Caki2 (cell line): ENCODE data around the gene FHIT. TPM values are rescaled to one million over a fixed set of nuclear protein-coding genes. Genes with fewer than 3 reads are reported as not detected.

Experiments
- DNase-seq: peaks from one replicate; pipeline ENCODE4 v3.0.0-alpha.2; 2015; ENCODE audit warnings: low read depth
- in situ Hi-C: cut with HindIII; loops from 2 replicates; pipeline ENCODE4 v1.10.0; 2016; ENCODE audit warnings: low sequenced_read_pairs, low pct_unique_long_range_greater_than_20kb, mixed read lengths
- total RNA-seq: library from RNA; depleted of rRNA; stranded (reverse); fragments of >200 nt; shearing (Covaris generic); gene quantifications from 2 replicates; pipeline ENCODE4 v1.2.3, GENCODE V29; 2014; ENCODE audit warnings: low replicate concordance

The FHIT gene
- total RNA-seq, 1 experiment from 2014 or later, result 4.8 TPM

DNA sequence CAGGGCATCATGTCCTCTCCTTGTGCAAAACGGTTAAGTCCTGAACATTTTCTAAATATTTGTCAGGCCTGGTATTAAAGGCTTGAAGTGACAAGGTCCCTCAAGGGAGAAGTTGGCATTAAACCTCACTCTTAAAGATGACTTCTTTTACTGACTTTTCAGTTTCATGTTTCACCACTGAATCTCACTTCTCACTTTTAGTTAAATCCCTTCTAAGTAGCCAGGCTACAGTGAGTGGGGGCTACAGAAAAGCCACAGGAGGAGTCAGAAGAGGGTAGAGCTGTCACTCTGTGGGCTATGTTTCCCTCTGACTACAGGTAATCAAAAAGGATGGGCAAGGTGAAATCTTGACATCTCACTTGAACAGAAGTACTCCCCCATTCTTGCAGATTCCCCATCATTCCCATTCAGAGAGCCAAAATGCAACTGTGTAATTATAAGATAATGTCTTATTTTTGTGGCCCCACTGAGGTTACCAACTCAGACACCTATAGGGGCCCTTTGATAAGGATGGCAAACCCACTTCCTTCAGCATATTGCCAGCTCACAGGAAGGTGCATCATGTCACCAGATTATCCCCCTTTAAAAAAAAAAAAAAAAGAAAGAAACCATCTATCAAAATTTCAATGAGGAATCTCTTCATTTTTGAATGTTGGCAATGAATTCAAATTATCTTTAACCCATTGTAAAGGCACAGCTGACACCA, 1411.3 kb downstream of the FHIT start:
- DNase-seq, result no peak
- in situ Hi-C loops, result no loop called here

- DNase-seq, result no peak
- in situ Hi-C loops, result no loop called here
Measured at GRCh38 chr3:59839283-59839682, 1412.0 kb downstream of the FHIT start.

DNA sequence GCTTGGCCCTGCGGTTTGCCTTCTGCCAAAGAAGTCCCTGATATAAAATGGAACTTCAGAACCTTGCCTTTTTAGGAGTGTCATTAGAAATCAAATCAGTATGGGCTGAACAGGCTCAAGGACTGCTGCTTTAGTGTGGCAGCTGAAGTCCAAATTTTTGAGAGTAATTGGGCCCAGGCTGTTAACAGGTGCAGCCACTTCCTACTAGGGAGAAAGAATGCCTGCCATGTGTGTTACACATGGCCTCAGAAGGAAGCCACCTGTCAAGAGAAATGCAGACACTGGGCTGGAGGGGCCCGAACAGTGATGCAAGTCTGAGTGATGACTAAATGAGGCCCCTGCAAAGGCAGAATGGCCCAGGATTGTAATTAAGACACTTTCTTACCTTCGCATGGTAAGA, 1414.7 kb downstream of the FHIT start:
- no peak for DNase-seq

DNA sequence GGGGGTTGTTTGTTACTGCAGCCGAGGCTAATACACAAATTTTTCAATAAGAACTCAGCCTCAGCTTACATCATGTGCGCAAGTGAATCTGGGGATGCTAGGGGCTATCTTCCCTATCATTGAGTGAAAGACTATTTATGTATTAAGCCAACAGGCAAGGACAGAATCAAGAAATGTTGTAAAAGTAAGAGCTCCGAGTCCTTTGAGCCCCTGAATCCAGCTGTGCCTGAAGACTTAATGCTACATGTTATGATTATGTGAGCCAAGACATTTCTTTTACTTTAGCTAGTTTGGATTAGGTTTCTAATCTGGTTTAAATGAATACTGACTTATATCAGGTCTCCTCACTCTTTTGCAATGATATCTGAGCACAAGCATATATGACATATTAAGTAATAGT, 1418.5 kb downstream of the FHIT start:
- in situ Hi-C loops, result no loop called here
- DNase-seq, result no peak

More for the DNA sequence above, 1414.7 kb downstream of the FHIT start:
- in situ Hi-C loops, result no loop called here

- DNase-seq, result no peak
- in situ Hi-C loops, result no loop called here
Measured at GRCh38 chr3:59832241-59832640, 1419.0 kb downstream of the FHIT start.

- in situ Hi-C loops, result no loop called here
- DNase-seq, result no peak
Measured at GRCh38 chr3:59831394-59831793, 1419.9 kb downstream of the FHIT start.

- no peak for DNase-seq
- in situ Hi-C loops, result no loop called here
Measured at GRCh38 chr3:59829527-59829926, 1421.7 kb downstream of the FHIT start.

- no peak for DNase-seq
- in situ Hi-C loops, result no loop called here
Measured at GRCh38 chr3:59824876-59825275, 1426.4 kb downstream of the FHIT start.

DNA sequence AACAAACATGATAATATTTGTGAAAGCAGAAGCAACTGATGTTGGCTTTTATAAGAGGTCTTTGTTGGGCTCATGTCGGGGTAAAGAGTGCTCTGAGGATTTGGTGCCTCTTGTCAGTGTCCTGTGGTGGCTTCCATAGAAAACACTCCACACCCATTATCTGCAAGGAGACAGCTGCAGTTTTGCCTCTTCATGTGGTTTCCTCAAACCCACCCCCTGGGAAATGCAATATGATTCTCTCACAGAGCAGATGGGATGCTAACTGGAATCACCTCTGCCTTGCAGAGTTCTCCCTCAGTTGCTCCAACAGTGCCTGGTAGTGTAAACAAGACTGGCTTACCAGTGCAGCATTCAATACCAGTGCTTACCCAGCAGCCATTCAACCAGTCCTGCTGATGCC, 1430.0 kb downstream of the FHIT start:
- no peak for DNase-seq
- in situ Hi-C loops, result no loop called here

DNA sequence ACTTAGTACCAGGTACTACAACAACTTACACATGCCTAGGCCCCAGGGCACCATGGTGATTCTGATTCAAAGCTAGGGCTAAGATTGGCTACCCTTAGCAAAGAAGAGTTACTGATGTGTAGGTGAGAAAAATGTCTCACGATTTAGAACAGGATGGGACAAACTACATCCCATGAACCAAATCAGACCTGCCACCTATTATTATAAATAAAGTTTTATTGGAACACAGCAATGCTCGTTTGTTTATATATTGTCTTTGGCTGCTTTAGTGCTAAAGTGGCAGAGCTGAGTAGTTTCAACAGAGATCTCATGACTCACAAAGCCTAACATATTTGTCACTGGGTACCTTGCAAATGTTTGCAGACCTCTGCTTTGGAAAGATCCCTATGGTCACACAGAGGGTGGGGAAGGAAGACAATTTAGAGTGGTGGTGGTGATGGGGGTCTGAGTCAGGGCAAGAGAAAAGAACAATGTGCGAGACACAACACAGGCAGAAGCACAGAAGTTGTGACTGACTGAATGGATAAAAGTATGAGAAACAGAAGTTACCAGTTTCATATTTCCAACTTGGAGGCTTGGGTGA, 1430.8 kb downstream of the FHIT start:
- DNase-seq, result no peak
- in situ Hi-C loops, result no loop called here

GRCh38 chr3:59818919-59819300, 1432.3 kb downstream of the FHIT start:
- in situ Hi-C loops, result no loop called here
- no peak for DNase-seq

DNA sequence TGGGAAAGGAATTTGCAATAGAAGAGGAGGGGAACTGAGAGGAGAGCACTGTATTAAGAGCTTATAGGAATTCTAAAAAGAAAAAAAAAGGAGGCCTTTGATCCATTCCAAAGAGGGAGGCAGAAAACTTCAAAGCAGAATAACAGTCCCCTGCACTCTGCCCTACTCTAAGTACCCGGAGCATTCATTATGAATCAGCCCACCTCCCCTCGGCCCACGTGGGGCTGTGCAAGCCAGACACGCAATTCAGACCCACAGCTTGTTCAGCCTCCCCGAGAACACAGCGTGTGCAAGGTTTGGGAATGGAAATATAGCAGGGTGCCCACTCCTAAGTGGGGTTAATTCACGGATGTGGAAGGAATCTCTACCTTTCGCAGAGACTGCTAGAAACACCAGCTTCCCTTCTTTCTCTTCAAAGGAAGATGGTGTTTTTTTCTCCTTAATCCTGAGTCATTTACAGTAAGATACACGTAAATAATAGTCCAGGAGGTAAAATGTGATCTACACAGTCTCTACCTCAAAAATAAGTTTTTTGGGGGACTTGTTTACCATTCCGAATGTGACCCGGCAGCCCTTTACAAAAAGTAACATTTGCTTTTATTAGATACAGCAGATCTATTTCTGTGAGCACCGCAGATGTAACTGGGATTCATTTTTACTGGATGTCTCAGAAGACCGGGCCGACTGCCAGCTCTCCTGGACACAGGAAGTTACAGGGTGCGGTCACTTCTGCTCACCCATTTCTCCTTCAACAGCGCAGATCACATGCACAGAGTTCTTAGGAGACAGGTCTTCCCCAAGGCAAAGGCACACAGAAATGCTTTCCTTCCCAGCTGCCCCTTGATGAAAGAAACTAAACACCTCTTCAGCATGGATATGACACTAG, 1433.0 kb downstream of the FHIT start:
- in situ Hi-C loops, result no loop called here
- DNase-seq, result peak; percentile 69

DNA sequence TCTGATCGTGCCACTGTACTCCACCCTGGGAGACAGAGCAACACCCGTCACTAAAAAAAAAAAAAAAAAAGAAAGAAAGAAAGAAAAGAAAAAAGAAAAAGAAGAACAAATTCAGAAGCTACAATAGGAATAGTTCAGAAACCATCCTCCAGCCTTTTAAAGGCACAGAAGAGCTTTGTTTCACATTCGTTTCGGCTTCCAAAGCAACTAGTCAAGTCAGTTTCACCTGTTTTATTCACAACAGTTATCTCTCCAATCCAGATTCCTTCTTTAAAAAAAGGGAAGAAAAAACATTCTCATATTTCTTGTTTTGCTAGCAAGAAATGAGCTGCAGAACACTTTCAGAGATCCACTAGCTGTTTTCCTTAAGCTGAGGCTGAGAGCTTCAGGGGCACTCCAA, 1433.7 kb downstream of the FHIT start:
- no peak for DNase-seq
- in situ Hi-C loops, result no loop called here

DNA sequence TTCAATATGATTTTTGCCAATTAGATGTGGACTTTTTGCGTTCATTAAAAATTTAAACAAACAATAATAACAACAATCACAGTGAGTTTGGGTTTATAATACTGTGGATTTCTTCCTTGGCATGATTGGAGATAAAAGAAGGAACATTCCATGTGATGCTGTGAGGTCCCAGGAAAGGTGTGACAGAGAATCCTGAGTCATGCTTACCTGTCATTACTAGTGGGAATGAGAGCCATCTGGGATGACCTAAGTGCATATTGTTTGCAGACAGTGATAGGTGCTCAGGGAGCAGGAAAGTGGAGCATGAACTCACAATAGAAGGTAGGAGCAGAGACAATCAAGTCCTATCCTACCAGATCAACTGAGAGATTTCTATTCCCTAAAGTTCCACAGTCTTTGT, 1434.9 kb downstream of the FHIT start:
- peak; percentile 18 for DNase-seq
- in situ Hi-C loops, result no loop called here

GRCh38 chr3:59813148-59813538, 1438.1 kb downstream of the FHIT start:
- DNase-seq, result no peak
- in situ Hi-C loops, result no loop called here

DNA sequence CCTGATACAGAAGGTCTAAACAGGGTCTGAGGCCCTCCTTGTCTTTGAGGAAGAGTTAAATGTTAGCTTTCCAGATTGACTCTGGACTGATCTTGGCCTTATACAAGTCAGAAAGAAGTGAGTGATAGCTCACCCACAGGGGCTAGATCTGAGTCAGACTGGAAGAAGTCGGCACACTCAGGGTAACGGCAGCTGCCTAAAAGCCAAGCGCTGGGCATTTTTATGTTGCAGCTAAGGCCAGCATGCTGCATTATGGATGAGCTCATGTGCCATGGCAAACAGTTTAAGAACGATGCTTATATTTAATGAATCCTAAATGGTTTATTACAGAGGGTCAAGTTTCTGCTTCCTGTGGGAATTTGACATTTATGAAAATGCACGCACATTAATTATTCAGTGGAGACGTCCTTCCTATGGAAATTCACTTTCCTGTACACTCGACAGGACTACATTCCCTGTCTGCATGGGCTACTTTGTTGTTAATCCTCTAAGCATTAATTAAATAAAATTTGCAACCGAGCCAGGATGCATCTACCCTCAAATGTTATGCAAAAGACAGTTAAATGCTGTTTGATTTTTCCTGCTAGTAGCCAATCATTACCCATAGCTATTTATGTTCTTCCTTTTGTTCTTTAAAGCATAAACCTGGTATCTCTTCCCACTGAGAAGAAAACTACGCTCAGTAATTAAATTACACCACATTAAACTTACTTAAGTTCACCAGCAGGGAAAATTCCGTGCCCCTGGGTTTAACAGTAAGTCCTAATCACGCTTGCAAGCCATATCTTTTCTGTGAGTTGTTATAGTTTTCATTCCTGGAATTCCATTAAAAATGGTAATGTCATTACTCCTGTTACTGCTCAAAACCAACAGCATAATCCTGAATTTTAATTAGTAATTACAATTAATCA, 1438.8 kb downstream of the FHIT start:
- in situ Hi-C loops, result no loop called here
- no peak for DNase-seq

DNA sequence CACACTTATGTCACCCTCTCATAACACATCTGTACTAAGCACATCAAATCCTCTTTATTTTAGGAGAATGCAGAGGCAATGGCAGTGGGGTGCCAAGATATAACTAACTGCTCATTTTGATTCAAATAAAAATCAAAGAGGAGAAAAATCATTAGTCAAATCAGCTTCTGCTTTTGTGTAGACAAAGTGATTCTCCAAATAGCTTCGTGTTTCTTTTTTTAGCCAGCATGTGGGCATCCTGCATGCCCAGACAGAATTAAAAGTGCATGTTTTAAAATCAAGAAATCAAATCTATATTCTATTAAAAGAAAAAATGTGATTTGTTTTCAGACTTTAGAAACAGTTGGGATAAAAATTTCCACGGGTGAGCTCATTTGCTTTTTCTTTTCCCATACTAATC, 1440.1 kb downstream of the FHIT start:
- in situ Hi-C loops, result no loop called here
- no peak for DNase-seq

GRCh38 chr3:59810606-59811005, 1440.6 kb downstream of the FHIT start:
- in situ Hi-C loops, result no loop called here

More at GRCh38 chr3:59810606-59811005, 1440.6 kb downstream of the FHIT start:
- DNase-seq, result no peak
